NCI-H1694 (cell line): ENCODE results near the gene DOCK1.

Source experiments
- DNase-seq: peaks from one replicate; lab custom pipeline; 2025; lab: John Stamatoyannopoulos, UW

The DOCK1 gene

DNA sequence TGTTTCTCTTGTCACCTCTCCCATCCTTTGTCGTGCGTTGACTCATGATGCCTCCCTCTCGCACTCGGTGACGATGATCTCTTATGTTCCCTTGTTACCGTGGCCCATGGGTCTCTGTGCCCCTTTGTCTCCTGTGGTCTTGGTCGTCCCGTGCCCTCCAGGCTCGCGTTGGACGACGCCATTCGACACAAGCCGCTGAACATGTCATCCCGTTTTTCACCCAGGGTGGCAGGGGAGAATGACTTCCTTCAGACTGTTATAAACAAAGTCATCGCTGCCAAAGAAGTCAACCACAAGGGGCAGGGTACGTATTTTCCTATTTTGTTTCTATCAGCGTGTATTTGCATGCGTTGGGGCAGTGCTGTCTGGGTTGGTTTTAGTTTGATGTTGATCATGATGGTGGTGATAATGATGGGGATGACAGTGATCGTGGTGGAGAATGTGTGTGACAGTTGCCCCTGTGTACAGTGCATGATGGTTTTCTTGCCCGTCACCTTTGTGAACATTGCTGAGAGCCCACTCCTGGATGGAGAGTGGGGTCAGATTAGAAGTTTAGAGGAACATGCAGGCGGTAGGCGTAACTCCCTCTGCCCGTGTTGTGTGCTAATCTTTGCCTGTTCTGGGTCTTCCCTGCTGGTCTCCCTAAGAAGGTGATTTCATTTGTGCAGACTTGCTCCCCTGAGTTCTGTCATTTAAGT lies 107.0 kb downstream of the DOCK1 start:
- DNase-seq = no peak

DNA sequence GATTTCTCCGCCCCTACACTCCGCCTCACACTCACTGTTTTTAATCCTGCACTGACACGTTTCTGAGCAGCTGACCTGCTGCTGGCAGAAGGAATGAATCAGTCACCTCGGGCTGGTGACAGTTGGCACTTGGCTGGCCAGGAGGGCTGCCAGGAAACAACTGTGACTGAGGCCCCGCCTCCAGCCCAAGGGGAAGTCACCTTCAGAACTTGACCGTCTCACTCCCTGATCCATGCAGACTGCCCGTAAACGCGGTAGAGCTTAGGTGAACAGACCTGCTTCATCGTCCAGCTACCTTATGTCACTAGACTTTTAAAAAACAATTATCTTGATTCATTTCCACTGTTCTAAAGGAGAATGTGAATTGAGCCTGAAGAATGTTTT lies 107.5 kb downstream of the DOCK1 start:
- peak; percentile 15 for DNase-seq

DNA sequence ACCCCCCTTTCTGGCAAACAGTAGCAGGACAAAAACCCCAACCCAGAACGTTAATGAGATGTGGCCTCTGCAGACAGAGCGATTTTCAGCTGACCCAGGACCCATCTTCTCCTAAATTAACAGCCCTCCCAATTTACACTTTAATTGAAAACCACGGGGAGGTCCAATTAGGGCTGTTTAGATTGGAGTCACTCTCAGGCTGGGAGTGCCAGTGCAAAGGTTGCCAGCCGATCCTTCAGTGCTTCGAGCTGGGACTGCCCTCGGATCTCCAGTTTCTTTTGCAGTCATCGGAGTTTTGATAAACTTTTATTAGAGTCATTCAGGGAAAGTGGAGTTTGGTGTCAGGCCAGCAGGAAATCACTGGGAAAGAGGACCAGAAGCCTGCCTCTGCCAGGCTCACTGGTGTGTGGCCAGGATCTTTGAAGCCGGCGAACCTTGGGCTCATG lies 108.0 kb downstream of the DOCK1 start:
- no peak for DNase-seq

DNA sequence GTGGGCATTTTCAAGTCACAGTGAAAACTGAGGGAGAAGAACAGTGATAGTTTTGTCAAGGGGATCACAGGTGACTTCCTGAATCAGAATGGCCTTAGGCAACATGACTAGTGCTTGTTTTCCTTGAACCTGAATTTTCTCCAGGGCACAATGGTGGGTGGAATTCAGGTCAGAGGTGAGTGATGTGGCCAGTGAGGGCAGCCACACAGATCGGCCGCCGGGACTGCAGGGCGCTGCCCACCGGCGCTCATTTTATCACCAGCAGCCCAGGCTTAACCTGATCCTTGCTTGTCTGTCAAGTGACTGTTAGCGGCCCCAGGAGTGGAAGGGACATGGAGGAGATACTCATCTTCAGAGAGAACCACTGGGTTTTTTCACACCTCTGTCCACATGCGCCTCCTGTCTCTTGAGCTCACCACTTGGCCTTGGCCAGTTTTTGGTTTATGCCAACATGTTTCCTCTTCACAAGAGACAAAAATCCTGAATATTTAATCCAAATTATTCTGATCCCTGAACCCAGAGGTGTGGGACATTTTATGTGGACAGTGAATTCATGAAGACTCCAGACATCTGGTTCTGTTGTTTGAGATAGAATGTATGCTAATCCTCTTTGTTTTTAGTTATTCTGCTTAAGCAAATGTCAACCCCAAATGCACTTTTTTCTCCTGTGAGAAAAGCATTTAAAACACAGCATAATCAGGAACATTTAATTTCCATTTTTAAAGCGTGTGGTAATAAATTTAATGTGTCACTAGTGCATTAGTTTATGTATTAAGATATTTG lies 108.7 kb downstream of the DOCK1 start:
- DNase-seq = no peak

DNA sequence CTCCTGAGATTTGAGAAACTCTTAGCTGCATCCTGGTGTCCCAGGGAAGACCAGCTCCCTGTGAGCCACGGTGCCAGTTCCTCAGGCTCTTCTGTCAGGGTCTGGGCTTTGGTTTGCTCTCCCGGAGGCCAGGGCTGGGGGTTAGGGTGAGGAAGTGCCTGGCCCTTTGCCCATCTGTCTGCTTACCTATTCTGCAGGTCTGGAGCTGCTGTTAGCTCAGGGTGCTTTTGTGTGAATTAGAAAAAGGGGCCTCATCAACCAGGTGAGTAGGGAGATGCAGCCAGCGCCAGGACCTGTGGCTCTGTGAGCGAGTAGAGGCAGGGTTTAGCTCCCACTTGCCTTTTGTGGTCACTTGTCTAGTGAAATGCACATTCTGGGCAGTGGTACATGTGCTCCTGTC lies 109.4 kb downstream of the DOCK1 start:
- no peak for DNase-seq

DNA sequence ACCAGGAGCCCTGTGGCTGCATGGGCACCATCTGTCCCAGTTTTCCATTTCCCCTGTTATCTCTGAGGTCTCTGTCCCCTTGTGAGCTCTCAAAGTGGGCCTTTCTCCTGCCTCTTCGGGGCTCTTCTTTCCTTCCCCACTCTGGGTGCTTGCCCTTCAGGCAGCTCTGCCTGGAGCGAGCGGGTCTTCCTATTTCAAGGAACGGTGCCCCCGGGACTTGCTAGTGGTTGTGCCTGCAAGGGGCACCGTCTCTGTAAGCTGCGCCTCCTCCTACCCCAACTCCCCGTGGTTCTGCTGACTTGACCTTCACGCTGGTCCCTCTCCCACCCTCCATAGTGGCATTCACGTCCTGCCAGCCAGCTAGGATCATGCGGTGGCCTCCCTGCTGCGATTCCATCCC lies 110.1 kb downstream of the DOCK1 start:
- DNase-seq = no peak

DNA sequence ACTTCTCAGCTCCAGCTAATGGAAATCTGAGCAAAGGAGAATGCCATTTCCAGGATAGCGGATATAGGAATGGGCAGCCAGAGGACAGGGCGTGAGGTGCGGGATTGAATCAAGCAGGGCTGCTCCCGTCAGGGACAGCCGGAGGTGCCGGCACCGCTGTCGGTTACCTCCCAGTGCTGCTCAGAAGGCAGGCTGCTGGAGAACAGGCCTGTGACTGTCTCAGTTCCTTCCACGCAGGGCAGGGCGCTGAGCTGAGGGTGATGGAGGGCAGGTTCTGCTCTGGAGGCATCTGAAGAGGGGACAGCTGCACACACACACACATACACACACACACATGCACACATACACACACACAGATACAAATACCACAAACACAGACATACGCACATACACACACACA lies 111.1 kb downstream of the DOCK1 start:
- no peak for DNase-seq

DNA sequence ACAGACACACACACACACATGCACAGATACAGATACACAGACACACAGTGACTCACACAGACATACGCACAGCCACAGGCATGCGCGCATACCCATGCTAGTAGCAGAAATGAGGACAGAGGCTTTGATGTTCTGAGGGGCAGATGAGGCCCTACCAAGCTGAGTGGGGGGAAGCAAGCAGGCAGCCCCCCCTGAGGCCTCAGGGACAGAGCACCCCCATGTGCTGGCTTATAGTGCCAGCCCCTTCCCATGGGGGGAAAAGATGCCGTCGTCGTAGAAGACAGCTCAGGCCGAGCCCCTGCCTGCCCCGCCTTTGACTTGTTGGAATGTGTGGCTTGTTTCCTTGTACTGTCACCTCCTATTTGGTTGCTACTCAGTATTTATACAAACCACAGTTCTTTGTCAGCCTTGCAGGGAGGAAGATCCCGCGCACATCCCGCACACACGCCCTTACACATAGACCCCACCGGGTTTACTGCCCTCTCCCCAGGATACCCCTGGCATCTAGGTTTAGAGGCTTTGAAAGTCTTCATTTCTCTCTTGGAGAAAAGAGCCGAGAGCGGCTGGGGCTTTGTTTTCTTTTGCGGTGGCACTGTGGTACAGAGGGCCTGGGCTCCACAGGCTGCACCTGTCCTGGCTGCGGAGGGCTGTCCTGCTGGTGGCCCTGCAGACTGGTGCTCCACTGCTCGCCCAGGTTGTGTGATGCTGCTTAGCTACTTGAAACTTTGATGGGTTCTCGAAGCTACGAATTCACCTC lies 112.5 kb downstream of the DOCK1 start:
- DNase-seq = no peak

DNA sequence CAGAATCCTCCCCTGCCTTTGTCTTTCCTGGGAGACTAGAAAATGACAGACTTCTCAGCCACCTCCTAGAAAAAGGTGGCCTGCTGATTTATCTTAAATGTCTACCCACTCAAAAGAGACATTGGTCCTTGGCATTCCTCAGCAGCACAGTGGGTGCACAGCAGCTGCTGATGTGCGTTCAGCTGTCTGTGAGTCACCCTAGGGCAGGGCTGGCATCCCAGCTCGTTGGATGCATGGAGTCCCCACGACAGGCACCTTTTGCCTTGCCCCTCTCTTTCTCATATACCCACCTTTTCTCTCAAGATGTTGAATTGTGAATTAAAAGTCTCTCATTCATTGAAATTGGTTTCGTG lies 113.0 kb downstream of the DOCK1 start:
- no peak for DNase-seq

DNA sequence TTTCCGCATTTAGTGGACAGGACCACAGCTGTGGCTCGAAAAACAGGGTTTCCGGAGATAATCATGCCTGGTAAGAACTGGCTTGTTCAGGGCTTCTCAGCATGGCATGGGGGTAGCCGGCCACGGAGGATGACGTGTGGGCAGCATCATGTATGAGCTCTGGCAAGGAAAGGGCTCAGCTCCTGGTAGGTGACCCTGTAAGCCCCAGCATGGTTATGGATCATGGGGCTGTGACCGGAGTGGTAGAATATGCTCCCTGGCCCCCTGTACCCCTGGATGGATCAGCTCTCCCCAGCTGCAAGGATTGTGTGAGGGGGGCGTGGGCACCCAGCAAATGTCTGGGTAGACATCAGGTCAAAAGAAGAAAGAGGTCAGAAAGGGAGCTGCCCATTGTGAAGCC lies 113.5 kb downstream of the DOCK1 start:
- DNase-seq = no peak

DNA sequence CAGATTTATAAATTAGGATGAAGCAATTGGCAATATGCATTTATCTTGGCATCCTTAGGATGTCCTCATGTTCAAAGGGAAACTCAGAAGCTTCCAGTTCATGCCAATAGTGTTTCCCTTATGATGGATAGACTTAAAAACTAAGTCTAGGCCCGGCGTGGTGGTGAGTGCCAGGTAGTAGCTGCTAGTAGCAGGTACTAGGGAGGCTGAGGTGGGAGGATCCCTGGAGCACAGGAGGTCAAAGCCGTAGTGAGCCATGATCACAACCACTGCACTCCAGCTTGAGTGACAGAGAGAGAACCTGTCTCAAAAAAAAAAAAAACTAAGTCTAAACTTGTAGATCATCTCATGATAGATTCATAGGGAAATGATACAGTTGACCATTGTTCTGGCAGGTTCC lies 115.0 kb downstream of the DOCK1 start:
- no peak for DNase-seq

DNA sequence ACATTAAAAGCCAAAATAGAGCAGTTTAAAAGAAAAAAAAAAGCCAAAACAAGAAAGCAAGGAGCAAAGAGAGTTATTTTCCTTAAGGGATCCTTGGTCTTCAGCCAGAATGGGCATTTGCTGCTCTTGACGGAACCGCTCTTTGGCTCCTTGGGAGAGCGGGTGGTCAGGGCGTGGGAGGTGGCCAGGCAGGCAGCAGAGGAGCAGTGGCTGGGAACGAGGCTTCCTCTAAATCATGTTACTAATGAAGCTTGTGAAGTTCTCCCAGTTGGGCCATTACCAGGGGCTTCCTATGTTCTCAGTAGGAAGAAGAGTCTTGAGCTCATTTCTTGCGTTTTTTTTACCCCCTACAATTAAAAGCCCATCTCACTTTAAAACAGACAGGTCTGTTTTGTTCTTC lies 116.6 kb downstream of the DOCK1 start:
- DNase-seq = no peak

DNA sequence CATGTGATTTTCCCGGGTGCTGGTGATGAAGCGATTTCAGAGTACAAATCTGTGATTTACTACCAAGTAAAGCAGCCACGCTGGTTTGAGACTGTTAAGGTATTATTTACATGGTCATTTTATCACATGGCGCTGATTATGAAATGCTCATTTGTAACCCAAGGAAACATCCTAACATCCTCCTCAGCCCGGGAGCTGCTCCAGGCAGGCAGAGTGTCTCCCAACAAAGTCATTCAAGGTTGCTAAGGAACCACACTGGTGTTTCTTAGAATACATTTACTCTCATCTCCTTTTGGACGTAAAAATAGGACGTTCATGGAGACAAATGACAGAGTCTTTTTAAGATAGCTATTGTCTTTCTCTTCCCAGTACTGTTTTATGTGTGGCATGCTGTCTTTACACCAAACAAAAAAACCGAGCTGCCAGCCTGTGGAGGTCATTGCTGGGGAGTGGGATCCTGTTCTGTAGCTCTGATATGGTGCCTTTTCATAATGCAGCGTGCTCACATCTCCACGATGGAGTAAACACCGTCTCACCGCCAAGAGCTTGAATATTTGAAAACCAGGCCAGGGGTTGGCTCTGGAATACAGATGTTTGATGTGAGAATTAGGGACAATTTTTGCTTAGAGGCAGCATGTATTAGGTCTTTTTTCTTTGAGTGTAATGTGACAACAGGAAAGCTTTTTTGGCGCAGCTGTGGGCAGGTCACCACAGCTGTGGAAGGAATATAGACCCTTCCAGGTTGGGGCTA lies 119.6 kb downstream of the DOCK1 start:
- no peak for DNase-seq

DNA sequence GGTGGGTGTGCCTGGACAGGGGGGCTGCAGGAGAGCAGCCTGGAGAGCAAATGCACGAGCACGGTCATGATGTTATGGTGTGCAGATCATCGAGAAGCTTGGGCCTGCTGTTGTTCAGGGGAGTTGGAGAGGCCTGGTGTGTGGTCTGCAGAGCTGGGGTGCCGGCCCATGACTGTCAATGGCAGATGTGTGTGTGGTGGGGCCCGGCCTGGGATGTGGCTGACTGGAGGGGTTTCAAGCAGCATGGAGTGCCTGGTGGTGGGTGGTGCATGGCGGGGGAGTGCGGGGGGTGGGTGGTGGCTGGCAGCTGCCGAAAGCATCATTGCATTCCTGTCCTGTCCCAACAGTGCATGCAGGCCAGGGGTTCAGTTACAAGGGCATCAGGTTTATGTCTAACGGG lies 122.6 kb downstream of the DOCK1 start:
- no peak for DNase-seq

DNA sequence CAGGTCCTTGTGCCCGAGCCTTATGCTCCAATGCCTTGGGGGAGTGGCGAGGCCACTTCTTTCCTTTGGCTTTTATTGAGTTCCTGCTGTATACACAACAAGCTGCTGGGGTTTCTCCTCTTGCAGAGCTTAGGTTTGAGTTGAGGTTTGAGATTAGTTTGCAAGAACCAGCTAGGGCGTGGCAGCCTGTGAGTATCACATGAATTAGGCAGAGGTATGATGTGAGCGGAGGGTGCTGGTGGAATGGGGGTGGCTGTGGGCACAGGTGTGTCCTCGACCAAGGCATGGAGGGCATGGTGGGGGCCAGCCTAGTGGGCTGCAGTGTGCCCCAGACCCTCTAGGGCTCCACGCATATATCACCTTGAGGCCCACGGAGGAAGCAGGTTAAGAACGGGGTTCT lies 123.3 kb downstream of the DOCK1 start:
- no peak for DNase-seq

DNA sequence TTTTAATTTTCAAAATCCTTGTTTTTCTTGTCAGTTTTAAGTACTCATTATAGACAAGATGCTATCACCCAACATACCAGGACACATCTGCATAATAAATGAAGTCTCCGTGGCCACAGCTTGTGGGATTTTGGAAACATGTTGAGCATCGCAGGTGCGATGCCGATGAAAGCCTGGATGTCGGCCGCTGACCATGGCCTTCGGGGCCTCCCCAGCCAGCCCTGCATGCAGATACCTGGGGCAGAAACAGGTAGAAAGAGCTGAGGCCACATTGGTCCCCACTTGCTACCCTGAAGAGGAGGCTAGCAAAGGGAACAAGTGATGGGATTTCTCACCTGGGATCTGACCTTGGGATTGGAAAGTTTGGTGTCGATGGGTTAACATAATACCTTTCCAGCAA lies 123.8 kb downstream of the DOCK1 start:
- no peak for DNase-seq

DNA sequence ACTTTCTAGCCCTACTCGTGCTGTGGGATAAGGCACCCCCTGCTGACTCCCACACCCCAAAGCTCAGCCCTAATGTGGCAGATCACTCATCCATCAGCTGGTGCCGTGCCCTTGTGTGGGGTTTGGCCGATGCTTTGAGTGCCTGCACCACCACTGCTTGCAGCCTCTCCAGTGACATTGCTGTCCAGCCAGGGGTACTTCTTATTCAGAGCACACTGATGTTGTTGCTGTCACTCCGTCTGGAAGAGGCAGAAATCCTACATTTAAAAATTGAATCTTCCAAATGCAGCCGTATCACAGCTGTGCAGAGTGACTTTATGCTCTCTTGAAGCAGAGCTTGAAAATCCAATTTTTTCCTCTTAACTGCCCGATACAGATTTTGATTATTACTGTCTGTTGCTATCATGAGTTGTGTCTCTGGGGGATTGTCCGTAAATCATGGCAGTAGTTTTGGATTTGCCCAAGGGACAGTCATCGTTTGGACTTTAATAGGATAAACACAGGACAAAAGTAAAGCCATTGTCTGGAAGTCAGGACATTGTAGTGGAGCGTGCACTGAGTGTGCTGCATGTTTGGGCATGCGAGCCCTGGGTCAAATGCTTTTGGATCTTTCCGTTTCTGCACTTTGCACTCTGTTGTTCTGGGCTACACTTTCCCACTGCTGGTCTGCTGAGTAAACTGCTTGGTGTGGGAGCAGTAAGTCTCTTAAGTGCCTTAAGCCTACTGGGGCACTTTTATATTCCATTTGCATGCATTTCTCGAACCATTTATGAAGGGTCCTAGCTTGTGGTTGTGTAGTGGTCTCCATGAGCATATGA lies 128.2 kb downstream of the DOCK1 start:
- DNase-seq = no peak

DNA sequence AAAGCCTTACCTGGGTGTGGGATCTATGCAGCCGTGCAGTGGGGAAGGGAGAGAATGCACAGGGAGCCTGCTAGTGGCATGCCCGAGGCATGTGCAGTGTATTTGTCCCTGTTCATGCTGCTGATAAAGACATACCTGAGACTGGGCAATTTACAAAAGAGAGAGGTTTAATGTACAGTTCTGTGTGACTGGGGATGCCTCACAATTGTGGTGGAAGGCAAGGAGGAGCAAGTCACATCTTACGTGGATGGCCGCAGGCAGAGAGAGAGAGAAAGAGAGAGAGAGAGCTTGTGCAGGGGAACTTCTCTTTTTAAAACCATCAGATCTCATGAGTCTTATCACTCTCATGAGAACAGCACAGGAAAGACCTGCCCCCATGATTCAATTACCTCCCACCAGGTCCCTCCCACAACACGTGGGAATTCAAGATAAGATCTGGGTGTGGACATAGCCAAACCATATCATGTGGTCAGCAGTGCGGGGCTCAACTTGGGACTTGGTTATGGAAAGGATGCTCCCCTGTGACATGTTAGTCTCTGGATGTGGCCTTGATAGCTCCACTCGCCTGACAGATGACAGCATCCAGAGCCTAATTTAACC lies 128.9 kb downstream of the DOCK1 start:
- no peak for DNase-seq

DNA sequence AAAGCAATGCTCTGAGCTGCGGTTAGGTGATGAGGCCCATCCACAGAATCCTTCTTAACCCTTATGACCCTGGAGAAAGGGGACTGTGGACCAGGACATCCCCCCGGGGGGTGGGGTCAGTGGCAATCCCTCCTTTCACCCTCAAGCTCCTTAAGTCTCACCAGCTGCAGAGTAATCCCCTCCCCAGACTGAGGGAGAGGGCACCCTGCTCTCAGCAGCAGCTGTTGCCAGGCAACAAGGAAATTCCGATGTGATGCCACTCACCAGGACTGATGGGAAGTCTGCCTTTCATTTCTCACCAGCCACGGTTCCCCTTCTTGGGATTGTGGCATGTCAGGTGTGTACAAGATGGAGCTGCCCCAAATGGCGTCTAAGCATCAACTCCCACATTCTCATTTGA lies 129.6 kb downstream of the DOCK1 start:
- DNase-seq = no peak

DNA sequence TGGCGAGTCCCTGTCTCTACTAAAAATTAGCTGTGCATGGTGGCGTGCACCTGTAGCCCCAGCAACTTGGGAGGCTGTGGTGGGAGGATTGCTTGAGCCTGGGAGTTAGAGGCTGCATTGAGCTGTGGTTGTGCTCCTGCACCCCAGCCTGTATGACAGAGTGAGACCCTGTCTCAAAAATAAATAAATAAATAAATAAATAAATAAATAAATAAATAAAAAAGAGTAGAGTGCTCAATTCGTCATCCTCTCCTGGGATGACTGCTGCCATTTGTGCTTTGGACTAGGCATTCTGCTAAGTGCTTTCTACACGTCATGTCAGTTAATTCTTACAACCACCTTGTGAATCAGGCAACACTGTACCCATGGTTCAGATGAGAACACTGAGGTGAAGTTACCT lies 130.6 kb downstream of the DOCK1 start:
- DNase-seq = no peak

DNA sequence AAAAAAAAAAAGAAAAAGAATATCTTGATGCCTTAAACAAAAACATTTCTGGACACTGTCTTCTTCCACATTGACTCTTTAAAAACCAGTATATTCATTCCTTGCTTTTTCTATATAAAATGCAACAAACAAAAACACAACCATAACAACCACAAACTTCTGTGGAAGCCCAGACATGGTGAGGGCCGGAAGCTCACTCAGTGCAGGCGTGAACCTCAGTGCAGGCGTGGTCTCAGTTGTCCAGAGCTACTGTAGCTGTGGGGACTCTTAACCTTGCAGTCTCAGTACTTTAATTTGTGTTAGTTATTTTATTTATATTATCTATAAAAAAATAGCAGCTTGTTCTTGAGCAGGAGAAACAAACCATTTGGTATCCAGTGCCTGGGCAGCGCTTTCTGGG lies 131.8 kb downstream of the DOCK1 start:
- no peak for DNase-seq
